Measurements from ENCODE around the gene MYL10.
"Not testable (repeated sequence)": the region's sequence is repeated elsewhere in the genome, so short reads cannot be mapped to it uniquely, and the experiment has no call there.

The MYL10 gene

GRCh38 chr7:101614098-101614938 is 14.8 kb downstream of the MYL10 start:
- TF ChIP-seq, protein P1, sequence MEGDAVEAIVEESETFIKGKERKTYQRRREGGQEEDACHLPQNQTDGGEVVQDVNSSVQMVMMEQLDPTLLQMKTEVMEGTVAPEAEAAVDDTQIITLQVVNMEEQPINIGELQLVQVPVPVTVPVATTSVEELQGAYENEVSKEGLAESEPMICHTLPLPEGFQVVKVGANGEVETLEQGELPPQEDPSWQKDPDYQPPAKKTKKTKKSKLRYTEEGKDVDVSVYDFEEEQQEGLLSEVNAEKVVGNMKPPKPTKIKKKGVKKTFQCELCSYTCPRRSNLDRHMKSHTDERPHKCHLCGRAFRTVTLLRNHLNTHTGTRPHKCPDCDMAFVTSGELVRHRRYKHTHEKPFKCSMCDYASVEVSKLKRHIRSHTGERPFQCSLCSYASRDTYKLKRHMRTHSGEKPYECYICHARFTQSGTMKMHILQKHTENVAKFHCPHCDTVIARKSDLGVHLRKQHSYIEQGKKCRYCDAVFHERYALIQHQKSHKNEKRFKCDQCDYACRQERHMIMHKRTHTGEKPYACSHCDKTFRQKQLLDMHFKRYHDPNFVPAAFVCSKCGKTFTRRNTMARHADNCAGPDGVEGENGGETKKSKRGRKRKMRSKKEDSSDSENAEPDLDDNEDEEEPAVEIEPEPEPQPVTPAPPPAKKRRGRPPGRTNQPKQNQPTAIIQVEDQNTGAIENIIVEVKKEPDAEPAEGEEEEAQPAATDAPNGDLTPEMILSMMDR (IDR thresholded peaks at IDR 0.05; ENCODE audit: borderline replicate concordance, insufficient read depth, low read depth, low read length): no peak
- no peak overlapping the region for H3K4me3 ChIP-seq (ENCODE audit: low read depth, low read length)

GRCh38 chr7:101612885-101613515 is 16.1 kb downstream of the MYL10 start:
- no peak overlapping the region for H3K4me3 ChIP-seq (ENCODE audit: low read depth, low read length)
- TF ChIP-seq, protein P1 (IDR thresholded peaks at IDR 0.05; ENCODE audit: borderline replicate concordance, insufficient read depth, low read depth, low read length): no peak

DNA sequence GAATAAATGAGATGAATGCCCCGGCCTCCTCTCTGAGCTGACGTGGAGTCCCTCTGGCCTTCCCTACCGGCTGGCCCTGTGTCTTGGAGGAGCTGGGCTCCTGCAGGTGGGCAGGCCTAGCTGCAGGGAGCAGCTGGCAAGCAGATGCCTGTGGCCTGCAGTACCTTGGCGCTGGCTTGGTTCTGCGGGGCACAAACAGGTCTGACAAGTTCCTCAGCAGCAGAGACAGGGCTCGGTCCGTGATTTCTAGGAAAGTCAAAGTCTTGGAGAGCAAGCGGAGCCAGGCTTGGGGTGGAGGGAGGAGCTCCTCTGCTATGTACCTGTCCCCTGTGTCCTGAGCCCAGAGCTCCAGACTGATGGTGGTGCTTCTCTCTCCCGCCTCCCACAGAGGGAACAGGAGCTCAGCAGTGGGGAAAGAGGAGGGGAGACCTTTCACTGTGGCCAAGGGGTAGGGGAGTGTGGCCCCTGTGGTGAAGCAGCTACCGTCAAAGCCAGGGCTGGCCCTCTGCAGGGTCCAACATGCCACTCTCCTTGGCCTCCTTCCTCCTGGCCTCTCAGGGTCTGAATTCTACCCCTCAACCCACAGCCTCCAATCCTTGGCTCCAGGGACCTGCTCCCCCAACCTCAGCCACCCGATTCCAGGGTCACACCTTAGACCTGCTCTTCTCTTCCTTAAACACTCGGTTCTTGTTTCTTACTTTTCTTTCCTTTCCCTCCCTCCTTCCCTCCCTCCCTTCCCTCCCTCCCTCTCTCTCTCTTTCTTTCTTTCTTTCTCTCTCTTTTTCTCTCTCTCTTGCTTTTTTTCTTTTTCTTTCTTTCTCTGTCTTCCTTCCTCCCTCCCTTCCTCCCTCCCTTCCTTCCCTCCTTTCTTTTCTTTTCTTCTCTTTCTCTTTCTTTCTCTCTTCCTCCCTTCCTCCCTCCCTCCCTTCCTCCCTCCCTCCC is 20.1 kb downstream of the MYL10 start:
- H3K4me3 ChIP-seq (ENCODE audit: low read depth, low read length): no peak overlapping the region
- TF ChIP-seq, protein P1 (IDR thresholded peaks at IDR 0.05; ENCODE audit: borderline replicate concordance, insufficient read depth, low read depth, low read length): no peak

DNA sequence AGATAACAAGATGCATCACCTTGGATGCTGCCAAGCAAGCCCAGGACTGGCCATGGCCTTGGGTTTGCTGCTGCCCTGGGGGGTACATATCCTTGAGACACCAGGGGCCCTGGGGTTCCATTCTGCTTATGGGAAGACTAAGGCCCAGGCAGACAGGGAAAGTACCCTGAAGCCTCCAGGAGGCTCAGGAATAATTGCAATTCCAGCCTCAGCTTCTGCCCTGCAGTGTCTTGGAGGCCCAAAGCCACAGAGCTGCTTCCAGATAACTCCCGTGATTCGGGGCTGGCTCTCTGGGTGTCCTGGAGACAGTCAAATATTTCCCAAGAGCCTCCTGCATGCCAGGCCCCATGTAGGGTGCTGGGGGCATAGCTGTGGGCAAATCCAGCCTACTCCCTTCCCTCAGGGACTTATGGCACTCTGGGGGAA is 22.6 kb downstream of the MYL10 start:
- TF ChIP-seq, protein P1 (IDR thresholded peaks at IDR 0.05; ENCODE audit: borderline replicate concordance, insufficient read depth, low read depth, low read length): no peak
- H3K4me3 ChIP-seq (ENCODE audit: low read depth, low read length): no peak overlapping the region

DNA sequence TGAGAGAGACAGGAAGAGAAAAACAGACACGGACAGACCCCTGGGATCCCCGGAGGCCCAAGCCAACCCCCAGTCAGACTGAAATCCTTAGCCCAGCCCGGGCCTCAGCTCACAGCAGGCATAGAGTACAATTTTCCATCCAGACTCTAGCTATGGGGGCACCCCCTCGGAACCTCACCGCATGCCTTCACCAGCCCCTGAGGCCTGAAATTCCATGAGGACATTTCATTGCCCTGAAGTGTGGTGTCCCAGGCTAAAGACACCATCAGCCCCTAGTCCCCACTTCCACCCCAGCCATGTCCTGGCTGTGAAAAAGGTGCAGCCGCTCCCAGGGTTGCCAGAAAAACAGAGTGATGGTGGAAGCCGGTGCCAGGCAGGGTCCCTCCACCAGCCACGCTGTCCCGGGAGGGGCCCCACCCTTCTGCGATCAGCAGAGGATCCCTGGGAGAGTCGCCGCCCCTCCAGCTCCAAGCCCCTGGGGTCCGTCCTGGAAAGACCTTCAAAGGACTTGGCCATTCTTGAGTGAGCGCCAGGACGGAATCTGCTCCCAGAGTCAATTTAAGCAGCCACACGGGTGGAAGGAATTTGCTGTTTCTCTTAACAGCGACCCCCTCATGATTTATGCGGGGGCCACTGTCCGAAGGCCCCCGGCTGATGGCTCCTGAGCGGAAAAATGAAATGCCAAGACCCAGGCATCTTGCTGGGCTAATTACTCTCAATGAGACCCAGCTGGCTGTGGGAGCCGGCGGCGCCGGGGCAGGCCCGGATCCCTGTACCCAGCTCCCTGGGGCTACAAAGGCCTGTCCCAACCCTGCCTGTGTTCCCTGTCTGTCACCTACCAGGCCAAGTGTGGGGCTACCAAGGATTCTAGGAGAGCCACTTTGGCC is 23.2 kb downstream of the MYL10 start:
- no peak overlapping the region for H3K4me3 ChIP-seq (ENCODE audit: low read depth, low read length)
- TF ChIP-seq, protein P1 (IDR thresholded peaks at IDR 0.05; ENCODE audit: borderline replicate concordance, insufficient read depth, low read depth, low read length): no peak

DNA sequence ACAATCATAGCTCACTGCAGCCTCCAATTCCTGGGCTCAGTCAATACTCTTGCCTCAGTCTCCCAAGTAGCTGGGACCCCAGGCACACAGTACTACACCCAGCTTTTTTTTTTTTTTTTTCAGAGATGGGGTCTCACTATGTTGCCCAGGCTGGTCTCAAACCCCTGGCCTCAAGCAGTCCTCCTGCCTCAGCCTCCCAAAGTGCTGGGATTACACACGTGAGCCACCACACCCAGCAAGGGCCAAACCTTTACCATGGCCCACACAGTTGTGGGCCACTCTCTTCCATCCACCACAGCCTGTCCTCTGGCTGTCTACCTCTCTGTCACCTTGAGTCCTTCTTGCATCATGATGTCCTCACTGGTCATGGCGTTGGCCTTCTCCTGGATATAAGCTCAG is 24.2 kb downstream of the MYL10 start:
- not testable (repeated sequence) for H3K4me3 ChIP-seq (ENCODE audit: low read depth, low read length)
